HCT116 (cell line): ENCODE data around the gene PER2. TPM values are rescaled to one million over a fixed set of nuclear protein-coding genes. Genes with fewer than 3 reads are reported as not detected.

Experiments used
- ATAC-seq: fragments of 200-7000 bp; cut with Tn5 transposase; 2 replicates; pipeline ENCODE4 v1.9.1; 2020; ENCODE audit warnings: mild to moderate bottlenecking, moderate library complexity
- BruUV-seq: library from RNA; stranded (reverse); fragments of 400-500 nt; replicated peaks from 2 replicates; lab custom pipeline; 2021; lab: Mats Ljungman, UMichigan
- CTCF ChIA-PET: fragments of 300-600 bp; sonication (Branson Sonifier 250); formaldehyde crosslinking; loops from one replicate; lab custom pipeline; 2021; ENCODE audit warnings: antibody characterized with exemption; lab: Charles Lee
- POLR2A ChIA-PET: fragments of 300-600, 350-600 bp; sonication (Branson Sonifier 250); formaldehyde crosslinking; loops from one replicate; lab custom pipeline; 2021; ENCODE audit warnings: antibody characterized with exemption; lab: Charles Lee
- RAD21 ChIA-PET, 2 experiments: fragments of 300-600 bp; sonication (Branson Sonifier 250); formaldehyde crosslinking; loops; one replicate each; lab custom pipeline; 2023; ENCODE audit warnings: low total read pairs in 2 of 2; ENCODE audit not compliant: uncharacterized antibody in 2 of 2, unreplicated experiment in 2 of 2, low non-redundant PET in 1 of 2; lab: Charles Lee
- DNase-seq: peaks from one replicate; pipeline ENCODE4 v3.0.0-alpha.2; 2010; ENCODE audit warnings: low read depth, low spot score
- H2AFZ ChIP-seq: fragments of 200-600 bp; shearing (Covaris generic), sonication (generic); 2 replicates; pipeline ENCODE4 v1.6.1; 2017; ENCODE audit warnings: low read depth, mixed run types, mixed read lengths, antibody characterized with exemption, low read length; ENCODE audit not compliant: poor library complexity, severe bottlenecking
- H3K27ac ChIP-seq: 2 replicates; pipeline ENCODE4 v1.5.1; 2012; ENCODE audit warnings: low read depth, low read length
- H3K27me3 ChIP-seq: fragments of 200-600 bp; sonication (generic); 2 replicates; pipeline ENCODE4 v1.6.1; 2016; ENCODE audit warnings: mixed run types, low read length, mixed read lengths; ENCODE audit not compliant: insufficient read depth
- H3K36me3 ChIP-seq, 2 experiments: fragments of 200-500 bp in 1 of 2; fragments of 200-600 bp in 1 of 2; sonication (Bioruptor generic) in 1 of 2; sonication (generic) in 1 of 2; 2 replicates each; pipeline versions ENCODE4 v1.5.1 to v1.6.1; 2014 to 2016; ENCODE audit warnings: low read length in 2 of 2, inconsistent platforms in 1 of 2, mixed read lengths in 1 of 2, mixed run types in 1 of 2; ENCODE audit not compliant: insufficient read depth in 2 of 2, control insufficient read depth in 1 of 2
- H3K4me1 ChIP-seq, 2 experiments: fragments of 200-600 bp in 1 of 2; sonication (generic) in 1 of 2; 2 replicates each; pipeline versions ENCODE4 v1.5.1 to v1.6.1; 2012 to 2017; ENCODE audit warnings: low read length in 2 of 2, inconsistent platforms in 1 of 2, mild to moderate bottlenecking in 1 of 2, mixed read lengths in 1 of 2, mixed run types in 1 of 2, moderate library complexity in 1 of 2; ENCODE audit not compliant: insufficient read depth in 2 of 2, control insufficient read depth in 1 of 2
- H3K4me2 ChIP-seq: fragments of 200-600 bp; sonication (generic); 2 replicates; pipeline ENCODE4 v1.6.1; 2017; ENCODE audit warnings: mixed run types, low read length, mixed read lengths
- H3K4me3 ChIP-seq, 2 experiments: fragments of 200-600 bp in 1 of 2; sonication (generic) in 1 of 2; replicated peaks in 1 of 2; 2 replicates each; pipeline ENCODE4 v1.5.1; 2011 to 2016; ENCODE audit warnings: low read length in 2 of 2, control low read depth in 1 of 2, low read depth in 1 of 2, mild to moderate bottlenecking in 1 of 2, mixed read lengths in 1 of 2, mixed run types in 1 of 2
- H3K79me2 ChIP-seq: fragments of 200-600 bp; sonication (generic); 2 replicates; pipeline ENCODE4 v1.6.1; 2017; ENCODE audit warnings: mild to moderate bottlenecking, mixed run types, low read length, moderate library complexity, mixed read lengths; ENCODE audit not compliant: insufficient read depth
- H3K9ac ChIP-seq: fragments of 200-600 bp; sonication (generic); 2 replicates; pipeline ENCODE4 v1.6.1; 2016; ENCODE audit warnings: low read length, mixed read lengths
- H3K9me2 ChIP-seq: fragments of 200-600 bp; sonication (generic), shearing (Covaris generic); 2 replicates; pipeline ENCODE4 v1.6.1; 2017; ENCODE audit warnings: mixed run types, mild to moderate bottlenecking, moderate library complexity; ENCODE audit not compliant: insufficient read depth
- H3K9me3 ChIP-seq, 2 experiments: fragments of 200-500 bp in 1 of 2; fragments of 200-600 bp in 1 of 2; sonication (Bioruptor generic) in 1 of 2; sonication (generic) in 1 of 2; 2 replicates each; pipeline ENCODE4 v1.6.1; 2014 to 2017; ENCODE audit warnings: low read length in 2 of 2, mixed read lengths in 2 of 2, inconsistent platforms in 1 of 2, low read depth in 1 of 2, mild to moderate bottlenecking in 1 of 2, mixed run types in 1 of 2, moderate library complexity in 1 of 2; ENCODE audit not compliant: control insufficient read depth in 1 of 2, insufficient read depth in 1 of 2
- H4K20me1 ChIP-seq: fragments of 200-600 bp; sonication (generic), shearing (Covaris generic); 2 replicates; pipeline ENCODE4 v1.6.1; 2017; ENCODE audit warnings: mixed run types, mild to moderate bottlenecking, moderate library complexity; ENCODE audit not compliant: insufficient read depth
- ATF3 ChIP-seq: IDR thresholded peaks from 2 replicates; pipeline ENCODE4 v1.6.1; 2012
- CBX3 ChIP-seq: IDR thresholded peaks from 2 replicates; pipeline ENCODE4 v1.6.1; 2012; ENCODE audit warnings: low read depth
- CEBPB ChIP-seq: IDR thresholded peaks from 2 replicates; pipeline ENCODE4 v1.6.1; 2012; ENCODE audit warnings: low read depth
- ELF1 ChIP-seq: IDR thresholded peaks from 2 replicates; pipeline ENCODE4 v1.6.1; 2012; ENCODE audit warnings: low read depth, borderline replicate concordance
- EZH2 ChIP-seq: fragments of 200-600 bp; sonication (generic); IDR thresholded peaks from 2 replicates; pipeline ENCODE4 v1.6.1; 2017; ENCODE audit warnings: antibody characterized with exemption, mixed run types
- FOSL1 ChIP-seq: IDR thresholded peaks from 2 replicates; pipeline ENCODE4 v1.6.1; 2012; ENCODE audit warnings: low read depth
- POLR2AphosphoS5 ChIP-seq: IDR thresholded peaks from 2 replicates; pipeline ENCODE4 v1.6.1; 2011; ENCODE audit warnings: mild to moderate bottlenecking, low read depth, low read length, moderate library complexity
- RAD21 ChIP-seq: IDR thresholded peaks from 2 replicates; pipeline ENCODE4 v1.6.1; 2012; ENCODE audit warnings: low read depth, mild to moderate bottlenecking
- REST ChIP-seq: IDR thresholded peaks from 2 replicates; pipeline ENCODE4 v1.6.1; 2012; ENCODE audit warnings: low read depth
- TCF7L2 ChIP-seq: IDR thresholded peaks from 2 replicates; pipeline ENCODE4 v1.7.0; 2011; ENCODE audit warnings: borderline replicate concordance, inconsistent platforms; ENCODE audit not compliant: insufficient read depth, insufficient read length; ENCODE audit errors: extremely low read depth
- ZFX ChIP-seq: fragments of 450-650 bp; IDR thresholded peaks from 2 replicates; pipeline ENCODE4 v1.6.1; 2017
- ZNF274 ChIP-seq: fragments of 200-500 bp; sonication (Bioruptor generic); IDR thresholded peaks from 2 replicates; pipeline ENCODE4 v1.6.1; 2014; ENCODE audit warnings: mild to moderate bottlenecking, low read depth, low read length, inconsistent platforms
- intact Hi-C: fragments of 100-400 bp; cut with micrococcal nuclease; formaldehyde crosslinking; loops from 2 replicates; pipeline ENCODE4 v1.10.0; 2022
- total RNA-seq: library from RNA; stranded (reverse); gene quantifications from one replicate; pipeline ENCODE4 v1.2.1, GENCODE V29; 2021; ENCODE audit not compliant: unreplicated experiment

The PER2 gene
- total RNA-seq, 1 experiment from 2014 or later, result 18.7 TPM

DNA sequence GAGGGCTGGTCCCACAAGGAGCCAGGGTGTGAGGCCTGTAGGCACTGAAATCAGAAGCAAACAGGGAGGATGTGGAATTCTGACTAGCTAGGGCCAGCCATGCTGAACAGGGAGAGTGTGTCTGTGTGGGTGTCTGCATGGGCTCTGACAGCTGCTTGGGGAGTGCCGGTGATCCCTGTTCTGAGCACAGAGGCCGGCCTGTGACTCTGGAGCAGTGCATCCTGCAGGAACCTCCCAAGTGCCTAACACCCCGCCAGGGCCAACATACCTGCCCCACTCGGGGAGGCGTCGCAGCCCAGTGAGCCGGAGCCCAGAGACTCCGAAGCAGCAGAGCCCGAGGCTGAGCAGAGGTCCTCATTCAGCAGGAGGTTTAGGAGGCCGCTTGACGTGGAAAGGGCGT is 37.1 kb downstream of the PER2 start (continued):
- TF ChIP-seq FOSL1 (no peak), EZH2 (no peak), TCF7L2 (no peak), ZNF274 (no peak), CEBPB (no peak), RAD21 (no peak)

- POLR2A ChIA-PET, result no interaction called here
- intact Hi-C loops, result loop anchor here (10.0 kb wide), 1 partner anchor 84 kb away; no protein-coding TSS in a partner anchor
- RAD21 ChIA-PET, result no interaction called here
Observed at GRCh38 chr2:238250896-238251295, 37.5 kb downstream of the PER2 start.

DNA sequence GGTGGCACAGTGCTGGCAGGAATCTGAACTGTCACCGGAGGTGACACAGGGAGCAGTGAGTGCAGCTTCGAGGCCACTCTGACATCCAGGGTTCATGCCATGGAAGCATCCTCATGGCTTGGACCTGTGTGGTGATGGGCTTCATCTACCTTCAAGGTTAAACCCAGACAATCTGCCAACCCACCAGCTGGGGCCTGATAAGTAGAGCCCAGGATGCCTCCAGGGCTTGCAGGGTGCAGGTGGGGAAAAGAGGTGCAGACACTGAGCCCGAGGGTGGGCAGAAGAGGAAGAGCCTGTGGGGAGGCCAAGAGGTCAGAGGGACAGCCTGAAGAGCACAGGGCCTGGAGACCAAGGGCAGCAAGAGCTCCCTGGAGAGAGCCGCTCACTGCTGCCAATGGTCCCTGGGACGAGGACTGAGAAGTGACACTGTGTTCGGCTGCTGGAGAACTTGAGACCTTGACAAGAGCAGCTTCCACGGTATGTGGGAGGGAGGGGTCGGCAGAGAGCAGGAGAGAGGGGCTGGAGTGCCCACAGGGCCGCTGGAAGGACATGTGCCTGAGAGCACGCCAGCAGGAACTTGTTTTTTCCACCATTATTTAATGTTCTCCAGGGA is 40.5 kb downstream of the PER2 start:
- Histone ChIP-seq H4K20me1 (no peaks in the 10 kb centered on the region), H3K79me2 (no peaks in the 10 kb centered on the region), H3K36me3 (peaks cover 0 to 10% of the 10 kb centered on the region in 2 experiments; a peak in 2 of 4 replicates), H3K9me3 (no peaks in the 10 kb centered on the region), H3K9me2 (no peaks in the 10 kb centered on the region), H3K9ac (no peak overlapping the region), H3K4me1 (no peaks in the 10 kb centered on the region), H3K27me3 (no peaks in the 10 kb centered on the region), H3K27ac (no peak overlapping the region), H3K4me3 (no peak overlapping the region), H2AFZ (no peak overlapping the region), H3K4me2 (no peak overlapping the region)
- RAD21 ChIA-PET, result no interaction called here
- CTCF ChIA-PET, result no interaction called here
- intact Hi-C loops, result no loop called here
- BruUV-seq, result no TSS peak
- POLR2A ChIA-PET, result no interaction called here
- ATAC-seq (no peak), DNase-seq (no peak)
- TF ChIP-seq FOSL1 (no peak), CBX3 (no peak), ATF3 (no peak), CEBPB (no peak), REST (no peak), ZNF274 (no peak), ELF1 (no peak), TCF7L2 (no peak)

More at GRCh38 chr2:238250896-238251295, 37.5 kb downstream of the PER2 start:
- no peaks in the 10 kb centered on the region for H3K79me2 ChIP-seq
- no peaks in the 10 kb centered on the region for H3K9me3 ChIP-seq
- H3K4me3 ChIP-seq, result no peak overlapping the region
- no peak for DNase-seq
- no peaks in the 10 kb centered on the region; the same call in 1 of the 2 replicates for H4K20me1 ChIP-seq
- no peak overlapping the region for H3K27ac ChIP-seq
- no peak overlapping the region for H3K9ac ChIP-seq
- peaks cover 0 to 16% of the 10 kb centered on the region in 2 experiments; a peak in 3 of 4 replicates for H3K36me3 ChIP-seq
- no peaks in the 10 kb centered on the region for H3K27me3 ChIP-seq
- CTCF ChIA-PET, result no interaction called here
- TF ChIP-seq FOSL1 (no peak), CEBPB (no peak), POLR2AphosphoS5 (no peak), ZFX (no peak), RAD21 (no peak)
- BruUV-seq, result no TSS peak
- ATAC-seq, result no peak
- no peaks in the 10 kb centered on the region for H3K4me1 ChIP-seq
- no peaks in the 10 kb centered on the region for H3K9me2 ChIP-seq
- H3K4me2 ChIP-seq, result no peak overlapping the region
- H2AFZ ChIP-seq, result no peak overlapping the region
